ENCODE results near the gene AIP. TPM values are rescaled to one million over a fixed set of nuclear protein-coding genes. Genes with fewer than 3 reads are reported as not detected.

Gene AIP
- total RNA-seq, 2 donors from 2014 or later = 172 to 184 TPM

- Mint-ChIP-seq H3K36me3 (ENCODE audit: insufficient read depth in 2 of 2) (no peaks in the 10 kb centered on the region), H3K27ac (no peak overlapping the region), H3K4me1 (ENCODE audit: low read depth) (no peaks in the 10 kb centered on the region), H3K4me3 (no peak overlapping the region), H3K9me3 (no peaks in the 10 kb centered on the region), H3K27me3 (ENCODE audit: low read depth) (no peaks in the 10 kb centered on the region)
- DNase-seq = no peak
- no peak for ATAC-seq (replicated peaks in 1 of 2)
Observed at GRCh38 chr11:67520856-67521824, 38.3 kb downstream of the AIP start.

GRCh38 chr11:67521924-67522323, 39.1 kb downstream of the AIP start:
- Mint-ChIP-seq H3K36me3 (ENCODE audit: insufficient read depth in 2 of 2) (no peaks in the 10 kb centered on the region), H3K9me3 (no peaks in the 10 kb centered on the region), H3K4me1 (ENCODE audit: low read depth) (no peaks in the 10 kb centered on the region), H3K4me3 (no peak overlapping the region), H3K27ac (no peak overlapping the region), H3K27me3 (ENCODE audit: low read depth) (no peaks in the 10 kb centered on the region)
- DNase-seq (no peak), ATAC-seq (replicated peaks in 1 of 2) (no peak)

DNA sequence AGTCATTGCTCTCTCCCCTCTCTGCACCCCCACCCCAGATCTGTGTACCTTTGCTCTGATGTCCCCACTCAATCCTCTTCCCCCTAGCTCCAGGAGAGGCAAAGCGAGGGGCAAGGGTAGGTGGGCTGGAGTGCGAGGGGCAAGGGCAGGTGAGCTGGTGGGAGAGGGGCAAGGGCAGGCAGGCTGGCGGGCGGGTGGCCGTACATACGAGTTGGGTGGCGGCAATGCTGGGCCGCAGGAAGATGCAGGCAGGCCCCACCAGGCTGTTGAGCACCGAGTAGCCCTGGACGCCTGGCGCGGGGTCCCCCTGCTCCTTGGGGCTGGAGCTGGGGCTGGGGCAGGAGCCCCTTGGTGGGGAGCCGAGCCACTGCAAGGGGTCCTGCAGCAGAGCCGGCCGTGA, 39.5 kb downstream of the AIP start:
- Mint-ChIP-seq H3K36me3 (ENCODE audit: insufficient read depth in 2 of 2) (no peaks in the 10 kb centered on the region), H3K27me3 (ENCODE audit: low read depth) (no peaks in the 10 kb centered on the region), H3K4me3 (no peak overlapping the region), H3K4me1 (ENCODE audit: low read depth) (no peaks in the 10 kb centered on the region), H3K9me3 (peaks cover under 1 to 2% of the 10 kb centered on the region in 2 donors), H3K27ac (no peak overlapping the region)
- ATAC-seq (replicated peaks in 1 of 2) (no peak), DNase-seq (no peak)

GRCh38 chr11:67522844-67523555, 40.2 kb downstream of the AIP start, which contains the start of gene CABP2:
TSS of gene CABP2 (minus strand) at chr11:67523446. CDS start at chr11:67523326, 120 bp downstream.
- Mint-ChIP-seq H3K4me1 (ENCODE audit: low read depth) (no peaks in the 10 kb centered on the region), H3K27ac (no peak within 1 kb of the TSS), H3K27me3 (ENCODE audit: low read depth) (no peaks in the 10 kb centered on the region), H3K36me3 (ENCODE audit: insufficient read depth in 2 of 2) (no peaks in the 10 kb centered on the region), H3K9me3 (peaks cover 3 to 5% of the 10 kb centered on the region in 2 donors), H3K4me3 (no peak within 1 kb of the TSS)
- DNase-seq (no peak), ATAC-seq (replicated peaks in 1 of 2) (no peak)

DNA sequence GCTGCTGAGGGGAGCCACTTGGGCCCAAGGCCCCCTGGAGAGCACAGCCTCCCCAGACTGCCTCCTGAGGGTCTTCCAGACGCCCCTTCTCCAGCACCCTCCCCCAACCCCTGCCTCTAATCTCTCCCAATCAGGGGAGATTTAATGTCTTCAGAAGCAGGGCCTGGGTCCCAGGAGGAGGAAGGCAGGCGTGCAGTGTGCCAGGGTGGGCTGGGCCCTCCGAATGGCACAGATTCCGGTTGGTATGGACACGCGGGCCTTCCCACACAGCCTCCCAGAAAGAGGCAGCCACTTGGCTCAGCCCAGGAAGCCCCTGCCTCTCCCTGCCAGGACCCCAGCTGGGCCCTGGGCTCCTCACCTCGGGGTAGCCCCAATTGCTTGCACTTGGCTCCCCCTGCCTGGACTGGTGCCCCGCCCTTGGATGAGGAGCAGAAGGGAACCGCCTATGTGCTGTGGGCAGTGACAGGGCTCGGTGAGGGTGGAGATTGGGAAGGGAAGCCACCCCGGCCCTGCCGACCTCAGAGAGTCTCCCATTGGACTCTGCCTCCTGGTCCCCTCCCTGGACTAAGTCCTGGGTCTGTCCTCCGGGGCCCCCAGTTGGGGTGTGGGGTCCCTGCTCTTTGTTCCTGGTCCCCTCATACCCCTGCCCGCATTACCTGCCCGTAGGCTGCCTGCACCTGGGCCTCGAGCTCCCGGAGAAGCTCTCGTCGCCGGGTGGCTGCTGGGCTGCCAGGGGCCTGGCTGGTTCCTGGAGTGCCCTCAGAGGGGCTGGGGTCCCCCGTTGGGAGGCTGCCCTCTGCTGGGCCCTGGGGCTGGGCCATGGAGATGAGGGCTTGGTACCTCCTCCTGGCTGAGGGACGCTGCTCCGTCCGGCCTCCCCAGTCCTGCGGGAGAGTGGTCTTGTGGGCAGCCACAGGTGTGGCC, 41.0 kb downstream of the AIP start:
- Mint-ChIP-seq H3K4me3 (no peak overlapping the region), H3K27ac (no peak overlapping the region), H3K27me3 (ENCODE audit: low read depth) (no peaks in the 10 kb centered on the region), H3K9me3 (peaks cover 3 to 5% of the 10 kb centered on the region in 2 donors), H3K36me3 (ENCODE audit: insufficient read depth in 2 of 2) (no peaks in the 10 kb centered on the region), H3K4me1 (ENCODE audit: low read depth) (no peaks in the 10 kb centered on the region)
- ATAC-seq (replicated peaks in 1 of 2) (no peak), DNase-seq (no peak)

DNA sequence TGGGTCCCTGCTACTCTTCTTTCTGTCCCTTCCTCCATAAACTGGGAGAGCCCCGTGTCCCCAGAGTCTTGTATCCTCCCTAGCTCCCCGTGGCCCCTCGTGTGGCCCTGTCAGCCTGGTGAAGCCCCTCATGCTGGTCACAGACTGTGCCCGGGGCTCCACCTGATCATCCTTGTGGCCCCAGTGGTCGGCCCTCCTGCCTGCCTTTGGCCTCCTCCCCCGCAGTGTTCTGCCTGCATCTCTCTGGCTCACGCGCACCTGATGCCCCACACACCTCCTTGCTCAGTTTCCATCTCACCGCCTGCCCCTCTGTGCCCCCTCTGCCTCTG, 41.6 kb downstream of the AIP start:
- Mint-ChIP-seq H3K27ac (no peak overlapping the region), H3K4me1 (ENCODE audit: low read depth) (no peaks in the 10 kb centered on the region), H3K9me3 (peaks cover 5 to 7% of the 10 kb centered on the region in 2 donors), H3K27me3 (ENCODE audit: low read depth) (peaks cover 5% of the 10 kb centered on the region), H3K4me3 (no peak overlapping the region), H3K36me3 (ENCODE audit: insufficient read depth in 2 of 2) (no peaks in the 10 kb centered on the region)
- DNase-seq (no peak), ATAC-seq (replicated peaks in 1 of 2) (no peak)

GRCh38 chr11:67525275-67525976, 42.6 kb downstream of the AIP start:
- no peak overlapping the region for H3K27ac Mint-ChIP-seq
- H3K27me3 Mint-ChIP-seq (ENCODE audit: low read depth) = peaks cover 6% of the 10 kb centered on the region
- ATAC-seq (replicated peaks in 1 of 2) (no peak), DNase-seq (no peak)
- H3K4me1 Mint-ChIP-seq (ENCODE audit: low read depth) = no peaks in the 10 kb centered on the region
- H3K36me3 Mint-ChIP-seq (ENCODE audit: insufficient read depth in 2 of 2) = no peaks in the 10 kb centered on the region
- peaks cover 5 to 7% of the 10 kb centered on the region in 2 donors for H3K9me3 Mint-ChIP-seq
- H3K4me3 Mint-ChIP-seq = no peak overlapping the region

- Mint-ChIP-seq H3K4me3 (no peak overlapping the region), H3K9me3 (peaks cover 6 to 7% of the 10 kb centered on the region in 2 donors), H3K36me3 (ENCODE audit: insufficient read depth in 2 of 2) (no peaks in the 10 kb centered on the region), H3K4me1 (ENCODE audit: low read depth) (no peaks in the 10 kb centered on the region), H3K27ac (no peak overlapping the region), H3K27me3 (ENCODE audit: low read depth) (peaks cover 6% of the 10 kb centered on the region)
- ATAC-seq (replicated peaks in 1 of 2) (no peak), DNase-seq (no peak)
Observed at GRCh38 chr11:67528376-67528775, 45.5 kb downstream of the AIP start.

GRCh38 chr11:67530282-67530592, 47.4 kb downstream of the AIP start:
- peaks cover 3 to 11% of the 10 kb centered on the region in 2 donors for H3K36me3 Mint-ChIP-seq (ENCODE audit: insufficient read depth in 2 of 2)
- H3K27me3 Mint-ChIP-seq (ENCODE audit: low read depth) = peaks cover 6% of the 10 kb centered on the region
- no peak overlapping the region for H3K27ac Mint-ChIP-seq
- no peaks in the 10 kb centered on the region for H3K4me1 Mint-ChIP-seq (ENCODE audit: low read depth)
- DNase-seq (no peak), ATAC-seq (replicated peaks in 1 of 2) (no peak)
- peaks cover 11% of the 10 kb centered on the region in 2 donors for H3K9me3 Mint-ChIP-seq
- no peak overlapping the region for H3K4me3 Mint-ChIP-seq

DNA sequence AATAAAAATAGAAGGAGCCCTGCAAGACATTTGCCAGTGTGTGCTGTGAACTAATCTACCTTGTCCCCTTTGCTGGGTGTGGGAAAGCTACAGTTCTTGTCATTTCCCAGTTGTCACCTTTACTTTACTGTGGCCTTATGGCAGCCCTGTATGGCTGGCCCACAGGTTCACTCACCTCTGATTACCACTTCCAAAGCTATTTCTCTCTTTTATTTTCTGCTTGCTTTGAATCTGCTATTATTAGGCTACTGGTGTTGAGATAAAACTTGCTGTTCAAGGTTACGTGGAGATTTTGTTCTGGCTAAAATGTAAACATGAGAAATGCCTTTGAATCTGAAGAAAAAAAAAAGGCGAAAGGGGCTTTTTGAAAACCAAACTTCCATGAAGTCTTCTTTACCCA, 50.1 kb downstream of the AIP start:
- no peaks in the 10 kb centered on the region for H3K4me1 Mint-ChIP-seq (ENCODE audit: low read depth)
- ATAC-seq (replicated peaks in 1 of 2) = no peak

GRCh38 chr11:67534070-67534679, 51.3 kb downstream of the AIP start:
- no peak for DNase-seq
- no peak overlapping the region for H3K27ac Mint-ChIP-seq
- no peak overlapping the region for H3K4me3 Mint-ChIP-seq
- H3K36me3 Mint-ChIP-seq (ENCODE audit: insufficient read depth in 2 of 2) = peaks cover 3 to 13% of the 10 kb centered on the region in 2 donors
- H3K4me1 Mint-ChIP-seq (ENCODE audit: low read depth) = no peaks in the 10 kb centered on the region
- no peak for ATAC-seq (replicated peaks in 1 of 2)
- H3K27me3 Mint-ChIP-seq (ENCODE audit: low read depth) = peaks cover 4% of the 10 kb centered on the region
- peaks cover 6 to 7% of the 10 kb centered on the region in 2 donors for H3K9me3 Mint-ChIP-seq

More for the DNA sequence above, 50.1 kb downstream of the AIP start:
- peaks cover 3 to 13% of the 10 kb centered on the region in 2 donors for H3K36me3 Mint-ChIP-seq (ENCODE audit: insufficient read depth in 2 of 2)
- no peak overlapping the region for H3K4me3 Mint-ChIP-seq
- peaks cover 7 to 8% of the 10 kb centered on the region in 2 donors for H3K9me3 Mint-ChIP-seq
- H3K27me3 Mint-ChIP-seq (ENCODE audit: low read depth) = peaks cover 6% of the 10 kb centered on the region
- H3K27ac Mint-ChIP-seq = no peak overlapping the region
- no peak for DNase-seq

DNA sequence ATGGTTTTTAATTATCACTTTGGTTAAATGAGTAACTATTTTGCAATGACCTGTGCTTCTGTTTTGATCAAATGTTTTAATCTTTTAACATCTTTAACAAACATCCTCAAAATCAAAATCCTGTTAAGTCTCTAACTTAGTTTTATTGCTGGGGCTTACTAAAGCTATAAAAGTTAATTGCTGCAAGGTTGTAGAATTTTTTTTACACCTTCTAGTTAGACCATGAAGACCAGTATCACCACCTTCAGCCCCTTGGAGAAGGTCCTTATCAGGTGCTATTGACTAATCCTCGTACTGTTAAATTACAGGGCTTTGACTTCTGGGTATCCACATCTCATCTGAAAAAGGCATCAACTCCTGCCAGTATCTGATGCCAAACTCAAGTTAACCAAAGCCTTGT, 52.7 kb downstream of the AIP start:
- no peak overlapping the region for H3K4me3 Mint-ChIP-seq
- H3K27me3 Mint-ChIP-seq (ENCODE audit: low read depth) = no peaks in the 10 kb centered on the region
- DNase-seq = no peak
- ATAC-seq (replicated peaks in 1 of 2) = no peak
- H3K27ac Mint-ChIP-seq = no peak overlapping the region
- peaks cover 3 to 13% of the 10 kb centered on the region in 2 donors for H3K36me3 Mint-ChIP-seq (ENCODE audit: insufficient read depth in 2 of 2)
- no peaks in the 10 kb centered on the region for H3K4me1 Mint-ChIP-seq (ENCODE audit: low read depth)
- peaks cover 4 to 7% of the 10 kb centered on the region in 2 donors for H3K9me3 Mint-ChIP-seq
